ENCODE data around the gene TXNDC8. TPM values are rescaled to one million over a fixed set of nuclear protein-coding genes. Genes with fewer than 3 reads are reported as not detected.

TXNDC8 gene
- total and polyA plus RNA-seq, 2 donors (not counting 1 experiment from before 2014, with no cell fraction given) = not detected

DNA sequence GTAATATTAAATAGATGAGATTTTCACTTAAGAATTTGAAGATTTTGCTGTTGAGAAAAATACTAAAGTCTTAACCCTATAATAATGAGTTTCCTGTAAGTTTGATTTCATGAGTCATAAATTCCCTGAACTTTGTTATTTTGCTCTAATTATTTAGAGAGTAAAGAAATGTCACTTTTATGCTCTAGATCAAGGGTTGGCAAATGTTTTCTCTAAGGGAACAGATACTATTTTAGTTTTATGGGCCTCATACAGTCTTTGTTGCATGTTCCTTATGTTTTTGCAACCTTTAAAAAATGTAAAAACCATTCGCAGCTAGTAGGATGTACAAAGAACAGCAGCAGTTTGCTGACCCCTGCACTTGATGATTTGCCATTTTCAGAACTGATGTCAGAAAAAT lies 480 bp upstream of the TXNDC8 start:
- peaks cover 0 to 5% of the 10 kb centered on the region in 2 donors for H3K4me1 ChIP-seq (ENCODE audit: control insufficient read depth in 2 of 2, insufficient read depth in 2 of 2, low read length in 2 of 2)
- H4K20me1 ChIP-seq (ENCODE audit: control insufficient read depth, insufficient read depth, low read length, poor library complexity, severe bottlenecking) = no peaks in the 10 kb centered on the region
- H3K79me2 ChIP-seq (ENCODE audit: control insufficient read depth, insufficient read depth, low read length) = no peaks in the 10 kb centered on the region
- peaks cover 12% of the 10 kb centered on the region for H3K27me3 Mint-ChIP-seq
- H3K4me2 ChIP-seq (replicated peaks; ENCODE audit: low read depth, low read length, poor library complexity, severe bottlenecking) = no peak overlapping the region
- POLR2A ChIA-PET = no interaction called here
- no peaks in the 10 kb centered on the region for H3K36me3 ChIP-seq (replicated peaks in 1 of 2; ENCODE audit: control extremely low read depth in 1 of 2, control insufficient read depth in 1 of 2, extremely low read depth in 1 of 2, insufficient read depth in 2 of 2, low read length in 1 of 2)
- no peak overlapping the region for H3K27ac ChIP-seq (ENCODE audit: low read length in 2 of 2)
- DNase-seq (no peak), ATAC-seq (ENCODE audit: low read depth) (no peak)
- no peak overlapping the region for H3K9ac ChIP-seq (ENCODE audit: low read length)
- H3K4me3 Mint-ChIP-seq = no peak overlapping the region
- H3K9me3 Mint-ChIP-seq (ENCODE audit: insufficient read depth) = no peaks in the 10 kb centered on the region
- no peak overlapping the region for H2AFZ ChIP-seq (ENCODE audit: insufficient read depth, low read depth, low read length, poor library complexity, severe bottlenecking)
- H3K27me3 ChIP-seq (replicated peaks in 1 of 4; ENCODE audit: control extremely low read depth in 1 of 4, control insufficient read depth in 3 of 4, insufficient read depth in 4 of 4, low read length in 3 of 4) = no peaks in the 10 kb centered on the region
- WGBS (ENCODE audit: insufficient coverage) = 100% methylated on average over 1 of the region's 1 CpG
- no peak overlapping the region for H3K27ac Mint-ChIP-seq
- H3K4me1 Mint-ChIP-seq = peaks cover 7% of the 10 kb centered on the region
- no peak overlapping the region for H3K4me3 ChIP-seq (ENCODE audit: control extremely low read depth in 1 of 5, extremely low read depth in 1 of 5, insufficient read depth in 1 of 5, low read depth in 2 of 5, low read length in 4 of 5)
- intact Hi-C loops (cut with micrococcal nuclease) = no loop called here
- TF ChIP-seq CTCF (IDR thresholded peaks at IDR 0.05) (no peak), EZH2 (IDR thresholded peaks at IDR 0.05; ENCODE audit: borderline replicate concordance, insufficient read depth, low read depth, low read length, poor library complexity, severe bottlenecking) (no peak)
- CTCF ChIA-PET = no interaction called here
- H3K9me3 ChIP-seq (ENCODE audit: control extremely low read depth in 1 of 3, control insufficient read depth in 2 of 3, insufficient read depth in 1 of 3, low read length in 2 of 3) = no peaks in the 10 kb centered on the region

GRCh38 chr9:110336363-110336762 lies 1.3 kb downstream of the TXNDC8 start:
- no peaks in the 10 kb centered on the region for H3K36me3 ChIP-seq (replicated peaks in 1 of 2; ENCODE audit: control extremely low read depth in 1 of 2, control insufficient read depth in 1 of 2, extremely low read depth in 1 of 2, insufficient read depth in 2 of 2, low read length in 1 of 2)
- Mint-ChIP-seq H3K27me3 (peaks cover 13% of the 10 kb centered on the region), H3K4me3 (no peak overlapping the region), H3K27ac (no peak overlapping the region), H3K4me1 (peaks cover 7% of the 10 kb centered on the region), H3K9me3 (ENCODE audit: insufficient read depth) (no peaks in the 10 kb centered on the region)
- no peak overlapping the region for H3K4me3 ChIP-seq (ENCODE audit: control extremely low read depth in 1 of 5, extremely low read depth in 1 of 5, insufficient read depth in 1 of 5, low read depth in 2 of 5, low read length in 4 of 5)
- H3K4me2 ChIP-seq (replicated peaks; ENCODE audit: low read depth, low read length, poor library complexity, severe bottlenecking) = no peak overlapping the region
- H3K27me3 ChIP-seq (replicated peaks in 1 of 4; ENCODE audit: control extremely low read depth in 1 of 4, control insufficient read depth in 3 of 4, insufficient read depth in 4 of 4, low read length in 3 of 4) = no peaks in the 10 kb centered on the region
- DNase-seq (no peak), ATAC-seq (ENCODE audit: low read depth) (no peak)
- POLR2A ChIA-PET = no interaction called here
- H3K27ac ChIP-seq (ENCODE audit: low read length in 2 of 2) = no peak overlapping the region
- no peak overlapping the region for H2AFZ ChIP-seq (ENCODE audit: insufficient read depth, low read depth, low read length, poor library complexity, severe bottlenecking)
- TF ChIP-seq EZH2 (IDR thresholded peaks at IDR 0.05; ENCODE audit: borderline replicate concordance, insufficient read depth, low read depth, low read length, poor library complexity, severe bottlenecking) (no peak), CTCF (IDR thresholded peaks at IDR 0.05) (no peak)
- intact Hi-C loops (cut with micrococcal nuclease) = no loop called here
- H3K9ac ChIP-seq (ENCODE audit: low read length) = no peak overlapping the region
- no peaks in the 10 kb centered on the region for H3K9me3 ChIP-seq (ENCODE audit: control extremely low read depth in 1 of 3, control insufficient read depth in 2 of 3, insufficient read depth in 1 of 3, low read length in 2 of 3)
- no peaks in the 10 kb centered on the region for H3K79me2 ChIP-seq (ENCODE audit: control insufficient read depth, insufficient read depth, low read length)
- CTCF ChIA-PET = no interaction called here
- H4K20me1 ChIP-seq (ENCODE audit: control insufficient read depth, insufficient read depth, low read length, poor library complexity, severe bottlenecking) = no peaks in the 10 kb centered on the region
- peaks cover 0 to 5% of the 10 kb centered on the region in 2 donors for H3K4me1 ChIP-seq (ENCODE audit: control insufficient read depth in 2 of 2, insufficient read depth in 2 of 2, low read length in 2 of 2)
- no CpG with 5 or more reads among the region's 1 CpG for WGBS (ENCODE audit: insufficient coverage)
